Endothelial cell of umbilical vein (primary cell): ENCODE data around the gene ARL4C.

ENCODE experiments used
- CTCF ChIP-seq, 2 donors: IDR thresholded peaks; 1 replicate in 1 of 2; 2 replicates in 1 of 2; pipeline ENCODE4 v1.5.1; 2011; ENCODE audit warnings: low read length in 2 of 2, mild to moderate bottlenecking in 2 of 2, moderate library complexity in 2 of 2, control low read depth in 1 of 2, inconsistent platforms in 1 of 2, low read depth in 1 of 2; ENCODE audit not compliant: insufficient read depth in 1 of 2; ENCODE audit errors: extremely low read depth in 1 of 2
- EZH2 ChIP-seq: IDR thresholded peaks from 2 replicates; pipeline ENCODE4 v1.6.1; 2012; ENCODE audit warnings: borderline replicate concordance, low read depth, mild to moderate bottlenecking, moderate library complexity, low read length, inconsistent platforms; ENCODE audit not compliant: severe bottlenecking
- FOS ChIP-seq: IDR thresholded peaks from 2 replicates; pipeline ENCODE4 v1.6.1; 2011; ENCODE audit warnings: mild to moderate bottlenecking, low read length, moderate library complexity, borderline replicate concordance; ENCODE audit not compliant: insufficient read depth
- GATA2 ChIP-seq: IDR thresholded peaks from 2 replicates; pipeline ENCODE4 v1.7.0; 2011; ENCODE audit warnings: low read depth, mild to moderate bottlenecking, moderate library complexity, mixed read lengths, low read length; ENCODE audit not compliant: insufficient read length, insufficient read depth
- MAX ChIP-seq: IDR thresholded peaks from 2 replicates; pipeline ENCODE4 v1.6.1; 2011; ENCODE audit not compliant: insufficient read depth, insufficient read length
- MYC ChIP-seq: IDR thresholded peaks from one replicate; pipeline ENCODE4 v1.6.1; 2011; ENCODE audit warnings: mild to moderate bottlenecking, low read depth, low read length
- POLR2A ChIP-seq: IDR thresholded peaks from 2 replicates; pipeline ENCODE4 v1.6.1; 2012; ENCODE audit warnings: low read depth, mild to moderate bottlenecking, control low read depth, low read length
- POLR2AphosphoS5 ChIP-seq: IDR thresholded peaks from 2 replicates; pipeline ENCODE4 v1.6.1; 2012; ENCODE audit warnings: low read depth, mild to moderate bottlenecking, control low read depth, low read length, moderate library complexity; ENCODE audit not compliant: insufficient read depth

- no peak for TF ChIP-seq CTCF (IDR thresholded peaks at IDR 0.05; ENCODE audit: extremely low read depth in 1 of 2, insufficient read depth in 1 of 2, low read depth in 1 of 2, low read length in 2 of 2)
- no peak for TF ChIP-seq POLR2AphosphoS5
- TF ChIP-seq POLR2A, result no peak
- TF ChIP-seq MAX, result no peak
- no peak for TF ChIP-seq FOS
- no peak for TF ChIP-seq GATA2
- no peak for TF ChIP-seq EZH2
- TF ChIP-seq MYC, result no peak
Measured at GRCh38 chr2:234474654-234475053, 22.2 kb downstream of the ARL4C start.
